ENCODE data around the gene IDH3A.

DNA sequence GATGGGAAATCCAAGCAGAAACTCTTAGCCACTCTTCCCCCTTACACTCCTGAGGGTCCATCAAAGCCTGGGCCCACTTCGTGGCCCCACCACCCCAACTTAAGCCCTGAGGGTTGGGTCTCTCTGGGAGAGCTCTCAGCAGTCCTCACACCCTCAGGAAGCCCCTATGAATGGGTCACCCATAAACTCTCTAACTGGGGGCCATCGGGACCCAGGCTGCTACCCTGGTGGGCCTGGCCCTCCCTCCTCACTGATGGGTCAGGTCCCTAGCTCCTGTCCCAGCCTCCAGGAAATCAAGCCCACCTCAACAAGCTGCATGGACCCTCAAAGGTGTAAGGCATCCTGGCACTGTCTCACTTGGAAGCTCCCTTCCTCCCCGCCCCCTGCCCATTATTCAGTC is 37.4 kb upstream of the IDH3A start:
- TF ChIP-seq HDAC2 (IDR thresholded peaks at IDR 0.05) (no peak), SREBF2 (IDR thresholded peaks at IDR 0.05) (no peak), POLR2A (IDR thresholded peaks at IDR 0.05; ENCODE audit: low read length) (no peak), ZSCAN20 (CRISPR knock-in tag; IDR thresholded peaks at IDR 0.05) (no peak)
